Uterus (tissue), 2 donors: ENCODE results near the gene OR1K1.

Experiments
- CTCF ChIP-seq, 4 experiments: fragments of 200-600 bp in 2 of 4; fragments of 450-650 bp in 2 of 4; sonication (generic) in 2 of 4; IDR thresholded peaks; one replicate each; pipeline ENCODE4 v1.5.1; 2016 to 2019; ENCODE audit warnings: antibody characterized with exemption in 4 of 4, mild to moderate bottlenecking in 2 of 4, moderate library complexity in 1 of 4
- POLR2A ChIP-seq, 2 donors: fragments of 450-650 bp; IDR thresholded peaks; one replicate each; pipeline ENCODE4 v1.6.1; 2016; ENCODE audit warnings: antibody characterized with exemption in 2 of 2, mild to moderate bottlenecking in 1 of 2, moderate library complexity in 1 of 2

GRCh38 chr9:122835313-122835731 lies 35.4 kb downstream of the OR1K1 start:
- TF ChIP-seq CTCF (IDR thresholded peaks at IDR 0.05) (no peak), POLR2A (IDR thresholded peaks at IDR 0.05) (no peak)
